ENCODE measurements around the gene KCNK2. TPM values are rescaled to one million over a fixed set of nuclear protein-coding genes. Genes with fewer than 3 reads are reported as not detected.

The KCNK2 gene, protein sequence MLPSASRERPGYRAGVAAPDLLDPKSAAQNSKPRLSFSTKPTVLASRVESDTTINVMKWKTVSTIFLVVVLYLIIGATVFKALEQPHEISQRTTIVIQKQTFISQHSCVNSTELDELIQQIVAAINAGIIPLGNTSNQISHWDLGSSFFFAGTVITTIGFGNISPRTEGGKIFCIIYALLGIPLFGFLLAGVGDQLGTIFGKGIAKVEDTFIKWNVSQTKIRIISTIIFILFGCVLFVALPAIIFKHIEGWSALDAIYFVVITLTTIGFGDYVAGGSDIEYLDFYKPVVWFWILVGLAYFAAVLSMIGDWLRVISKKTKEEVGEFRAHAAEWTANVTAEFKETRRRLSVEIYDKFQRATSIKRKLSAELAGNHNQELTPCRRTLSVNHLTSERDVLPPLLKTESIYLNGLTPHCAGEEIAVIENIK
- total RNA-seq = 15.9 and 18.6 TPM in 2 replicates

GRCh38 chr1:215082532-215083382, at the start of gene KCNK2:
Gene KCNK2, plus strand, starts transcription at chr1:215082737. Its CDS starts 649 bp downstream, at chr1:215083386.

